ENCODE measurements around the gene GCN1. TPM values are rescaled to one million over a fixed set of nuclear protein-coding genes. Genes with fewer than 3 reads are reported as not detected.

The GCN1 gene
- total RNA-seq, 1 donor from 2014 or later: 130 TPM

- Mint-ChIP-seq H3K27me3 (no peaks in the 10 kb centered on the region), H3K4me1 (ENCODE audit: unreplicated experiment) (no peaks in the 10 kb centered on the region), H3K4me3 (no peak overlapping the region), H3K36me3 (peaks cover 13% of the 10 kb centered on the region), H3K9me3 (no peaks in the 10 kb centered on the region), H3K27ac (no peak overlapping the region)
- no peak for DNase-seq (ENCODE audit: extremely low spot score, unreplicated experiment)
- TF ChIP-seq CTCF (conservative IDR thresholded peaks at IDR 0.05): no peak
Observed at GRCh38 chr12:120162763-120163162, 31.8 kb downstream of the GCN1 start.

- DNase-seq (ENCODE audit: extremely low spot score, unreplicated experiment): no peak
- Mint-ChIP-seq H3K9me3 (no peaks in the 10 kb centered on the region), H3K4me1 (ENCODE audit: unreplicated experiment) (no peaks in the 10 kb centered on the region), H3K27me3 (no peaks in the 10 kb centered on the region), H3K27ac (no peak overlapping the region), H3K4me3 (no peak overlapping the region), H3K36me3 (peaks cover 13% of the 10 kb centered on the region)
- no peak for TF ChIP-seq CTCF (conservative IDR thresholded peaks at IDR 0.05)
Observed at GRCh38 chr12:120161852-120162251, 32.7 kb downstream of the GCN1 start.

- no peak for DNase-seq (ENCODE audit: extremely low spot score, unreplicated experiment)
- Mint-ChIP-seq H3K27ac (no peak overlapping the region), H3K36me3 (peaks cover 14% of the 10 kb centered on the region), H3K27me3 (no peaks in the 10 kb centered on the region), H3K9me3 (no peaks in the 10 kb centered on the region), H3K4me3 (no peak overlapping the region), H3K4me1 (ENCODE audit: unreplicated experiment) (no peaks in the 10 kb centered on the region)
- no peak for TF ChIP-seq CTCF (conservative IDR thresholded peaks at IDR 0.05)
Observed at GRCh38 chr12:120159509-120160237, 34.8 kb downstream of the GCN1 start.

GRCh38 chr12:120158351-120158750 lies 36.2 kb downstream of the GCN1 start:
- DNase-seq (ENCODE audit: extremely low spot score, unreplicated experiment): no peak
- H3K27ac Mint-ChIP-seq: no peak overlapping the region
- H3K36me3 Mint-ChIP-seq: peaks cover 17% of the 10 kb centered on the region
- no peaks in the 10 kb centered on the region for H3K9me3 Mint-ChIP-seq
- H3K27me3 Mint-ChIP-seq: no peaks in the 10 kb centered on the region
- no peaks in the 10 kb centered on the region for H3K4me1 Mint-ChIP-seq (ENCODE audit: unreplicated experiment)
- H3K4me3 Mint-ChIP-seq: no peak overlapping the region
- no peak for TF ChIP-seq CTCF (conservative IDR thresholded peaks at IDR 0.05)

- TF ChIP-seq CTCF (conservative IDR thresholded peaks at IDR 0.05): no peak
- Mint-ChIP-seq H3K27ac (no peak overlapping the region), H3K4me1 (ENCODE audit: unreplicated experiment) (no peaks in the 10 kb centered on the region), H3K4me3 (no peak overlapping the region), H3K36me3 (peaks cover 17% of the 10 kb centered on the region), H3K27me3 (no peaks in the 10 kb centered on the region), H3K9me3 (no peaks in the 10 kb centered on the region)
- DNase-seq (ENCODE audit: extremely low spot score, unreplicated experiment): no peak
Observed at GRCh38 chr12:120157678-120158077, 36.8 kb downstream of the GCN1 start.

Measured in type B pancreatic cell (in vitro differentiated cells).